Measurements from ENCODE around the gene ACAD10. TPM values are rescaled to one million over a fixed set of nuclear protein-coding genes. Genes with fewer than 3 reads are reported as not detected.
"Not testable (repeated sequence)": the region's sequence is repeated elsewhere in the genome, so short reads cannot be mapped to it uniquely, and the experiment has no call there.

The ACAD10 gene
- total and polyA plus RNA-seq, 7 donors: 5.8 to 31.0 (median 12.8) TPM

GRCh38 chr12:111672822-111673381 lies 13.0 kb upstream of the ACAD10 start:
- no peak overlapping the region for H3K4me3 ChIP-seq
- H3K27me3 ChIP-seq: no peaks in the 10 kb centered on the region
- WGBS, 2 donors: 51 to 80% methylated on average over 10 of the region's 10 CpGs
- no peak for TF ChIP-seq POLR2A (IDR thresholded peaks at IDR 0.05)
- TF ChIP-seq, protein P1, sequence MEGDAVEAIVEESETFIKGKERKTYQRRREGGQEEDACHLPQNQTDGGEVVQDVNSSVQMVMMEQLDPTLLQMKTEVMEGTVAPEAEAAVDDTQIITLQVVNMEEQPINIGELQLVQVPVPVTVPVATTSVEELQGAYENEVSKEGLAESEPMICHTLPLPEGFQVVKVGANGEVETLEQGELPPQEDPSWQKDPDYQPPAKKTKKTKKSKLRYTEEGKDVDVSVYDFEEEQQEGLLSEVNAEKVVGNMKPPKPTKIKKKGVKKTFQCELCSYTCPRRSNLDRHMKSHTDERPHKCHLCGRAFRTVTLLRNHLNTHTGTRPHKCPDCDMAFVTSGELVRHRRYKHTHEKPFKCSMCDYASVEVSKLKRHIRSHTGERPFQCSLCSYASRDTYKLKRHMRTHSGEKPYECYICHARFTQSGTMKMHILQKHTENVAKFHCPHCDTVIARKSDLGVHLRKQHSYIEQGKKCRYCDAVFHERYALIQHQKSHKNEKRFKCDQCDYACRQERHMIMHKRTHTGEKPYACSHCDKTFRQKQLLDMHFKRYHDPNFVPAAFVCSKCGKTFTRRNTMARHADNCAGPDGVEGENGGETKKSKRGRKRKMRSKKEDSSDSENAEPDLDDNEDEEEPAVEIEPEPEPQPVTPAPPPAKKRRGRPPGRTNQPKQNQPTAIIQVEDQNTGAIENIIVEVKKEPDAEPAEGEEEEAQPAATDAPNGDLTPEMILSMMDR (IDR thresholded peaks at IDR 0.05): no peak
- TF ChIP-seq EP300 (IDR thresholded peaks at IDR 0.05): no peak
- no peak for TF ChIP-seq POLR2AphosphoS5 (IDR thresholded peaks at IDR 0.05)
- H3K27ac ChIP-seq: peak overlapping the region in 1 of 4 donors; percentile 47
- no peak for DNase-seq
- peaks cover 0 to 12% (median 5%) of the 10 kb centered on the region in 4 donors for H3K4me1 ChIP-seq
- H3K9me3 ChIP-seq: no peaks in the 10 kb centered on the region
- H3K36me3 ChIP-seq: peaks cover 15 to 88% (median 48%) of the 10 kb centered on the region in 4 donors
- intact Hi-C loops (cut with DNase I): loop anchor here (10.0 kb wide), 1 partner anchor 268 kb away; the partner anchor contains the start of gene SH2B3

- peak overlapping the region in 2 of 4 donors; percentile 17 to 47 for H3K27ac ChIP-seq
- TF ChIP-seq POLR2A (IDR thresholded peaks at IDR 0.05): no peak
- TF ChIP-seq, protein P1 (IDR thresholded peaks at IDR 0.05): peak in 2 of 4 experiments; percentile 12 to 21
- no peak for TF ChIP-seq EP300 (IDR thresholded peaks at IDR 0.05)
- no peak for TF ChIP-seq POLR2AphosphoS5 (IDR thresholded peaks at IDR 0.05)
- intact Hi-C loops (cut with DNase I): loop anchor here (10.0 kb wide), 1 partner anchor 269 kb away; the partner anchor contains the start of gene SH2B3
- peaks cover 21 to 89% (median 51%) of the 10 kb centered on the region in 4 donors for H3K36me3 ChIP-seq
- DNase-seq: no peak
- no peaks in the 10 kb centered on the region for H3K27me3 ChIP-seq
- H3K9me3 ChIP-seq: no peaks in the 10 kb centered on the region
- WGBS, 2 donors: 91% methylated on average over 3 of the region's 3 CpGs
- H3K4me1 ChIP-seq: peaks cover 0 to 12% (median 5%) of the 10 kb centered on the region in 4 donors
- no peak overlapping the region for H3K4me3 ChIP-seq
Measured at GRCh38 chr12:111673503-111673902, 12.3 kb upstream of the ACAD10 start.

GRCh38 chr12:111677186-111677585 lies 8.7 kb upstream of the ACAD10 start:
- H3K36me3 ChIP-seq: peaks cover 31 to 89% (median 57%) of the 10 kb centered on the region in 4 donors
- TF ChIP-seq, protein P1 (IDR thresholded peaks at IDR 0.05): no peak
- TF ChIP-seq EP300 (IDR thresholded peaks at IDR 0.05): no peak
- no peak for TF ChIP-seq POLR2A (IDR thresholded peaks at IDR 0.05)
- DNase-seq: no peak
- no peaks in the 10 kb centered on the region for H3K27me3 ChIP-seq
- no peaks in the 10 kb centered on the region for H3K9me3 ChIP-seq
- WGBS, 2 donors: 95 to 98% methylated on average over 5 of the region's 5 CpGs
- H3K27ac ChIP-seq: no peak overlapping the region
- H3K4me3 ChIP-seq: no peak overlapping the region
- intact Hi-C loops (cut with DNase I): loop anchor here (10.0 kb wide), 1 partner anchor 272 kb away; the partner anchor contains the start of gene SH2B3
- peaks cover 0 to 12% (median 5%) of the 10 kb centered on the region in 4 donors for H3K4me1 ChIP-seq

DNA sequence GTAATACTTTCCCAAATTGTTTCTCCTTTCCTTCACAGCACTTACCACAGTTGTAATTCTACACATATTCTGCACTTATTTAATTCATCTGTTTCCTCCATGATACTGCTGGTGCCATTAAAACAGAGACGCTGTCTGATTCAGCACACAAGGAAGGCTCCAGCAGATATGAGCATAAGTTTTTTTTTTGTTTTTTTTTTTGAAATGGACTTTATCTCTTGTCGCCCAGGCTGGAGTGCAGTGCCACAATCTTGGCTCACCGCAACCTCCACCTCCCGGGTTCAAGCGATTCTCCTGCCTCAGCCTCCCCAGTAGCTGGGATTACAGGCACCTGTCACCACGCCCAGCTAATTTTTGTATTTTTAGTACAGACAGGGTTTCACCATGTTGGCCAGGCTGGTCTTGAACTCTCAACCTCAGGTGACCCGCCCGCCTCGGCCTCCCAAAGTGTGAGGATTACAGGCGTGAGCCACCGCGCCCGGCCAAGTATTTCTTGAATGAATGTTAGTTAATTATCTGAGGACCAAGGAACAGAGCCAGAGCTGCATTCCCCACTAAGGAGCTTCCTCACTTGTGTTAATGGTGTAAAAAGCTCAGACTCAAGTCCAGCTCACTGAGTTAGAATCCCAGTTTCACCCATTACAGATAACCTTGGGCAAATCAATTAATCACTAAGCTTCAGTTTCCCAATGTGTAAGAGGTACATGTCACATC lies 1.2 kb upstream of the ACAD10 start:
- H3K4me1 ChIP-seq: peaks cover 0 to 35% (median 25%) of the 10 kb centered on the region in 4 donors
- 43 to 77% methylated on average over 13 of the region's 13 CpGs for WGBS, 2 donors
- intact Hi-C loops (cut with DNase I): loop anchor here (5.0 kb wide), 1 partner anchor 87 kb away; the partner anchor contains the start of gene ATXN2
- H3K36me3 ChIP-seq: peaks cover 8 to 35% (median 22%) of the 10 kb centered on the region in 4 donors
- H3K9me3 ChIP-seq, DNase-seq, H3K27me3 ChIP-seq: not testable (repeated sequence)
- peak overlapping the region; percentile 82 to 91 (median 88) for H3K27ac ChIP-seq
- H3K4me3 ChIP-seq: peak overlapping the region; percentile 80 to 94 (median 93)

GRCh38 chr12:111685322-111685810 lies 487 bp upstream of the ACAD10 start:
- WGBS, 2 donors: 0 to 1% methylated on average over 36 of the region's 36 CpGs
- Histone ChIP-seq H3K4me3 (peak overlapping the region; percentile 80 to 94 (median 93)), H3K4me1 (peaks cover 0 to 35% (median 25%) of the 10 kb centered on the region in 4 donors), H3K27ac (peak overlapping the region; percentile 82 to 91 (median 88)), H3K27me3 (no peaks in the 10 kb centered on the region), H3K36me3 (peaks cover 8 to 28% (median 18%) of the 10 kb centered on the region in 4 donors), H3K9me3 (no peaks in the 10 kb centered on the region)
- TF ChIP-seq POLR2A (IDR thresholded peaks at IDR 0.05): no peak
- TF ChIP-seq, protein P1 (IDR thresholded peaks at IDR 0.05): no peak
- no peak for TF ChIP-seq POLR2AphosphoS5 (IDR thresholded peaks at IDR 0.05)
- no peak for TF ChIP-seq EP300 (IDR thresholded peaks at IDR 0.05)
- intact Hi-C loops (cut with DNase I): loop anchor here (5.0 kb wide), 1 partner anchor 88 kb away; the partner anchor contains the start of gene ATXN2
- no peak for DNase-seq
